ENCODE measurements around the gene KLHL14. TPM values are rescaled to one million over a fixed set of nuclear protein-coding genes. Genes with fewer than 3 reads are reported as not detected.

Gene KLHL14
- 0.20 TPM in 1 of 2 replicates, not detected in the other for polyA plus RNA-seq

GRCh38 chr18:32772581-32773381, at the start of gene KLHL14:
TSS of gene KLHL14 (minus strand) at chr18:32773023. CDS start at chr18:32770591, 2,432 bp downstream.

